HepG2 (cell line): Measurements from ENCODE around the gene PNN. TPM values are rescaled to one million over a fixed set of nuclear protein-coding genes. Genes with fewer than 3 reads are reported as not detected.
A peak's percentile ranks its signal among the peaks of the same experiment; 100 is the strongest.

Experiments
- CBX1 ChIP-seq: IDR thresholded peaks from one replicate; pipeline ENCODE4 v1.6.1; 2016; ENCODE audit warnings: antibody characterized with exemption, low read depth
- CENPT ChIP-seq: sonication (generic); formaldehyde crosslinking; IDR thresholded peaks from 2 replicates; pipeline ENCODE4 v1.8.0; 2022; ENCODE audit warnings: low read depth, mild to moderate bottlenecking, moderate library complexity, missing genetic modification reagents
- GLI4 ChIP-seq: sonication (generic); formaldehyde crosslinking; IDR thresholded peaks from 2 replicates; pipeline ENCODE4 v1.5.1; 2020; ENCODE audit warnings: missing genetic modification reagents, mild to moderate bottlenecking, moderate library complexity, borderline replicate concordance
- HCFC1 ChIP-seq: fragments of 150-350 bp; IDR thresholded peaks from 2 replicates; pipeline ENCODE4 v1.6.1; 2014; ENCODE audit warnings: low read depth, low read length
- ISX ChIP-seq: sonication (generic); formaldehyde crosslinking; conservative IDR thresholded peaks from 2 replicates; pipeline ENCODE4 v1.5.0; 2020; ENCODE audit warnings: missing genetic modification reagents
- NCOA2 ChIP-seq: sonication (generic); formaldehyde crosslinking; IDR thresholded peaks from 2 replicates; pipeline ENCODE4 v1.8.0; 2022; ENCODE audit warnings: inconsistent platforms
- NR2C2 ChIP-seq: sonication (generic); formaldehyde crosslinking; IDR thresholded peaks from 2 replicates; pipeline ENCODE4 v1.4.0; 2020; ENCODE audit warnings: missing genetic modification reagents, mild to moderate bottlenecking, moderate library complexity, borderline replicate concordance
- PITX1 ChIP-seq: sonication (generic); formaldehyde crosslinking; IDR thresholded peaks from 2 replicates; pipeline ENCODE4 v1.5.1; 2020; ENCODE audit warnings: mild to moderate bottlenecking, missing genetic modification reagents
- SOX5 ChIP-seq: IDR thresholded peaks from 2 replicates; pipeline ENCODE4 v1.6.1; 2016; ENCODE audit warnings: borderline replicate concordance
- SOX6 ChIP-seq, 2 experiments: fragments of 450-650 bp in 1 of 2; sonication (generic) in 1 of 2; formaldehyde crosslinking in 1 of 2; IDR thresholded peaks; 2 replicates each; pipeline versions ENCODE4 v1.4.0 to v1.6.1; 2017 to 2020; ENCODE audit warnings: antibody characterized with exemption in 1 of 2, mild to moderate bottlenecking in 1 of 2, missing genetic modification reagents in 1 of 2
- THYN1 ChIP-seq: sonication (generic); formaldehyde crosslinking; IDR thresholded peaks from 2 replicates; pipeline ENCODE4 v1.8.1; 2023; ENCODE audit warnings: low read depth, mild to moderate bottlenecking, moderate library complexity, missing genetic modification reagents, borderline replicate concordance
- TMF1 ChIP-seq: sonication (generic); formaldehyde crosslinking; IDR thresholded peaks from 2 replicates; pipeline ENCODE4 v1.8.1; 2022; ENCODE audit warnings: low read depth, missing genetic modification reagents
- TRAFD1 ChIP-seq: sonication (generic); formaldehyde crosslinking; IDR thresholded peaks from 2 replicates; pipeline ENCODE4 v1.5.1; 2020; ENCODE audit warnings: missing genetic modification reagents, mild to moderate bottlenecking, borderline replicate concordance
- YY1 ChIP-seq: IDR thresholded peaks from 2 replicates; pipeline ENCODE4 v1.6.1; 2011; ENCODE audit warnings: low read length, low read depth, moderate library complexity, mild to moderate bottlenecking; ENCODE audit not compliant: insufficient read depth, insufficient replicate concordance
- ZFP91 ChIP-seq: sonication (generic); formaldehyde crosslinking; IDR thresholded peaks from 2 replicates; pipeline ENCODE4 v1.9.0; 2022; ENCODE audit warnings: missing genetic modification reagents, mild to moderate bottlenecking, borderline replicate concordance
- ZMAT5 ChIP-seq: sonication (generic); formaldehyde crosslinking; IDR thresholded peaks from 2 replicates; pipeline ENCODE4 v1.5.0; 2020; ENCODE audit warnings: mild to moderate bottlenecking, low read depth, missing genetic modification reagents, borderline replicate concordance
- ZNF230 ChIP-seq: sonication (generic); formaldehyde crosslinking; IDR thresholded peaks from 2 replicates; pipeline ENCODE4 v1.4.0; 2020; ENCODE audit warnings: mild to moderate bottlenecking, missing genetic modification reagents
- ZNF260 ChIP-seq: sonication (generic); formaldehyde crosslinking; IDR thresholded peaks from 2 replicates; pipeline ENCODE4 v1.4.0; 2020; ENCODE audit warnings: missing genetic modification reagents, low read depth, mild to moderate bottlenecking, borderline replicate concordance
- ZNF264 ChIP-seq: sonication (generic); formaldehyde crosslinking; IDR thresholded peaks from 2 replicates; pipeline ENCODE4 v1.4.0; 2020; ENCODE audit warnings: missing genetic modification reagents
- ZNF282 ChIP-seq: fragments of 450-650 bp; IDR thresholded peaks from 2 replicates; pipeline ENCODE4 v1.6.1; 2018; ENCODE audit not compliant: partially characterized antibody
- ZNF503 ChIP-seq: sonication (generic); formaldehyde crosslinking; IDR thresholded peaks from 2 replicates; pipeline ENCODE4 v1.4.0; 2020; ENCODE audit warnings: missing genetic modification reagents
- ZSCAN21 ChIP-seq: sonication (generic); formaldehyde crosslinking; IDR thresholded peaks from 2 replicates; pipeline ENCODE4 v1.8.0; 2022; ENCODE audit warnings: mild to moderate bottlenecking, missing genetic modification reagents, moderate library complexity, borderline replicate concordance
- ZSCAN29 ChIP-seq: sonication (generic); formaldehyde crosslinking; conservative IDR thresholded peaks from 2 replicates; pipeline ENCODE4 v1.4.0; 2020; ENCODE audit warnings: mild to moderate bottlenecking, missing genetic modification reagents
- polyA plus RNA-seq, 8 experiments: library from polyadenylated mRNA; depleted of rRNA in 3 of 8; stranded (reverse) in 7 of 8; unstranded in 1 of 8; fragments of >200 nt; fragmentation: Illumina TruSeq in 4 of 8; extraction: Trizol in 4 of 8; gene quantifications; 2 replicates each; pipeline versions ENCODE4 v1.2.1 to v1.2.3, GENCODE V29; 2011 to 2016; ENCODE audit warnings: low read depth in 4 of 8, missing spikeins in 1 of 8, mixed read lengths in 1 of 8; ENCODE audit not compliant: insufficient read depth in 1 of 8
- total RNA-seq, 5 experiments: library from RNA; depleted of rRNA; stranded (reverse); fragments of >200 nt; fragmentation: Illumina TruSeq; extraction: Trizol; gene quantifications; 2 replicates each; pipeline ENCODE4 v1.2.3, GENCODE V29; 2016; ENCODE audit warnings: low read depth in 1 of 5

The PNN gene
- total and polyA plus RNA-seq, 2 of the 13 experiments (the other 11 are each of a cell fraction or from before 2014, with no cell fraction given) = 58.0 to 214 TPM

- peak; percentile 43 for TF ChIP-seq ZNF503
- no peak for TF ChIP-seq ZMAT5 (CRISPR knock-in tag)
- no peak; the same call in 1 of the 2 replicates for TF ChIP-seq SOX5 (CRISPR knock-in tag)
- no peak for TF ChIP-seq SOX6 (IDR thresholded peaks at IDR 0.05)
- TF ChIP-seq SOX6 (CRISPR knock-in tag; IDR thresholded peaks at IDR 0.05) = peak; percentile 23; the same call in 1 of the 2 replicates
- no peak for TF ChIP-seq CBX1
- TF ChIP-seq ZSCAN29 (CRISPR knock-in tag) = 0 out of 2 replicates have a peak, but pooled peaks have one; percentile 19
- TF ChIP-seq ZNF260 (CRISPR knock-in tag) = no peak
- TF ChIP-seq CENPT (CRISPR knock-in tag) = peak; percentile 82; the same call in 1 of the 2 replicates
- TF ChIP-seq HCFC1 = no peak
- TF ChIP-seq NR2C2 (CRISPR knock-in tag) = no peak; the same call in 1 of the 2 replicates
- peak; percentile 80 for TF ChIP-seq ZNF264
- 0 out of 2 replicates have a peak, but pooled peaks have one; percentile 3 for TF ChIP-seq ISX (CRISPR knock-in tag)
- peak; percentile 19; the same call in 1 of the 2 replicates for TF ChIP-seq TRAFD1
- no peak for TF ChIP-seq NCOA2 (CRISPR knock-in tag)
- no peak for TF ChIP-seq ZNF282
- TF ChIP-seq TMF1 = peak; percentile 72
- TF ChIP-seq GLI4 = peak; percentile 95
- TF ChIP-seq THYN1 (CRISPR knock-in tag) = peak; percentile 81; the same call in 1 of the 2 replicates
- no peak for TF ChIP-seq PITX1 (CRISPR knock-in tag)
- peak; percentile 56; the same call in 1 of the 2 replicates for TF ChIP-seq ZNF230 (CRISPR knock-in tag)
- TF ChIP-seq ZFP91 (CRISPR knock-in tag) = peak; percentile 87; the same call in 1 of the 2 replicates
- peak; percentile 93; the same call in 1 of the 2 replicates for TF ChIP-seq ZSCAN21
- TF ChIP-seq YY1 = no peak
Observed at GRCh38 chr14:39175445-39176262, 600 bp downstream of the PNN start (continued).
